22Rv1 (cell line): ENCODE measurements around the gene KLF2.

Source experiments
- H3K27ac ChIP-seq: fragments of 450-650 bp; 2 replicates; pipeline ENCODE4 v1.5.1; 2017
- CTCF ChIP-seq: fragments of 450-650 bp; IDR thresholded peaks from 2 replicates; pipeline ENCODE4 v1.5.1; 2017; ENCODE audit warnings: mild to moderate bottlenecking
- ZFX ChIP-seq: fragments of 450-650 bp; IDR thresholded peaks from 2 replicates; pipeline ENCODE4 v1.6.1; 2017; ENCODE audit warnings: antibody characterized with exemption, borderline replicate concordance

The KLF2 gene

GRCh38 chr19:16288544-16288943 is 36.1 kb upstream of the KLF2 start:
- no peak overlapping the region for H3K27ac ChIP-seq
- TF ChIP-seq CTCF (no peak), ZFX (no peak)

GRCh38 chr19:16289594-16289993 is 35.0 kb upstream of the KLF2 start:
- no peak for TF ChIP-seq ZFX
- no peak for TF ChIP-seq CTCF

GRCh38 chr19:16290692-16291091 is 33.9 kb upstream of the KLF2 start:
- H3K27ac ChIP-seq: no peak overlapping the region
- no peak for TF ChIP-seq CTCF
- TF ChIP-seq ZFX: no peak

More at GRCh38 chr19:16289594-16289993, 35.0 kb upstream of the KLF2 start:
- H3K27ac ChIP-seq: no peak overlapping the region

- no peak overlapping the region for H3K27ac ChIP-seq
- no peak for TF ChIP-seq CTCF
- TF ChIP-seq ZFX: no peak
Observed at GRCh38 chr19:16293118-16294091, 31.2 kb upstream of the KLF2 start.

- no peak overlapping the region for H3K27ac ChIP-seq
Observed at GRCh38 chr19:16295057-16295456, 29.6 kb upstream of the KLF2 start.

GRCh38 chr19:16296713-16297112 is 27.9 kb upstream of the KLF2 start:
- TF ChIP-seq ZFX (no peak), CTCF (no peak)

More at GRCh38 chr19:16295057-16295456, 29.6 kb upstream of the KLF2 start:
- TF ChIP-seq CTCF (no peak), ZFX (no peak)

GRCh38 chr19:16297575-16298178 is 26.9 kb upstream of the KLF2 start:
- no peak overlapping the region for H3K27ac ChIP-seq
- TF ChIP-seq ZFX: no peak
- no peak for TF ChIP-seq CTCF

More at GRCh38 chr19:16296713-16297112, 27.9 kb upstream of the KLF2 start:
- H3K27ac ChIP-seq: no peak overlapping the region
